Measurements from ENCODE around the gene EHBP1L1. TPM values are rescaled to one million over a fixed set of nuclear protein-coding genes. Genes with fewer than 3 reads are reported as not detected.
A peak's percentile ranks its signal among the peaks of the same experiment; 100 is the strongest.

The EHBP1L1 gene
- 39.7 and 42.6 TPM in 2 replicates for total RNA-seq
- long read RNA-seq: 0 reads

DNA sequence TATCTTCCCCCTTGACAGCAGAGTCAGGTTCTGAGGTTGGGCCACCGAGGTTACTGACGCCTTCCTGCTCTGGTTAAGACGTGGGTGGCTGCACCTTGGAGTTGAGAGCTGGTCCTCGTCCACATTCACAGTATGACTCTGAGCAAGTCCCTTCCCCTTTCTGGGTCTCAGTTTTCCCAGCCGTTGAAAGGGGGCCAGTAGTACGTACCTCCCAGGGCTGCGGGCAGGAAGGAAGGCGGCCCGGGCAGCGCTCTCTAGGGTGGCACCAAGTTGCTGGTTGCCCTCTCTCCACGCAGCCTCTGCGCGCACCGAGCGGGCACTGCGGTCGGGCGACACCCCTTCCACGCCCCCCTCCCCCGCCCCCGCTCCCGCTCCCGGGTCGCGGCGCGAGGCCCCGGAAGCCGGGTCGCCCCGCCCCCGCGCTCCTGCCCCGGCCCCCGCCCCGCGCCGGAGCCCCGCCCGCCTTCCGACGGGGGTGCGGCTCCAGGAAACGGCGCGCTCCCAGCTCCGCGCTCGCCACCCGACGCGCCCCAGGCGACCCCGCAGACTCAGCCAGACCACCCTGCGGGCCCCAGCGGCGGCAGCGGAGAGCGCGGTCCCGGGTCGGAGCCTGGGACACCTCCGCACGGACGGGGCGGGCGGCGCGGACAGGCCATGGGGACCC lies at the start of gene EHBP1L1:
Gene EHBP1L1, plus strand, starts transcription at position 486 of the 664 bp plus-strand sequence. CDS start 250 bp downstream, outside the sequence.
- Mint-ChIP-seq H3K4me1 (ENCODE audit: unreplicated experiment) (peaks cover 58% of the 10 kb centered on the region), H3K27me3 (ENCODE audit: unreplicated experiment) (no peaks in the 10 kb centered on the region), H3K27ac (ENCODE audit: unreplicated experiment) (peak within 1 kb of the TSS; percentile 89), H3K4me3 (ENCODE audit: unreplicated experiment) (peak within 1 kb of the TSS; percentile 73), H3K36me3 (ENCODE audit: unreplicated experiment) (peaks cover 4% of the 10 kb centered on the region), H3K9me3 (ENCODE audit: unreplicated experiment) (no peaks in the 10 kb centered on the region)
- TF ChIP-seq, protein P1, sequence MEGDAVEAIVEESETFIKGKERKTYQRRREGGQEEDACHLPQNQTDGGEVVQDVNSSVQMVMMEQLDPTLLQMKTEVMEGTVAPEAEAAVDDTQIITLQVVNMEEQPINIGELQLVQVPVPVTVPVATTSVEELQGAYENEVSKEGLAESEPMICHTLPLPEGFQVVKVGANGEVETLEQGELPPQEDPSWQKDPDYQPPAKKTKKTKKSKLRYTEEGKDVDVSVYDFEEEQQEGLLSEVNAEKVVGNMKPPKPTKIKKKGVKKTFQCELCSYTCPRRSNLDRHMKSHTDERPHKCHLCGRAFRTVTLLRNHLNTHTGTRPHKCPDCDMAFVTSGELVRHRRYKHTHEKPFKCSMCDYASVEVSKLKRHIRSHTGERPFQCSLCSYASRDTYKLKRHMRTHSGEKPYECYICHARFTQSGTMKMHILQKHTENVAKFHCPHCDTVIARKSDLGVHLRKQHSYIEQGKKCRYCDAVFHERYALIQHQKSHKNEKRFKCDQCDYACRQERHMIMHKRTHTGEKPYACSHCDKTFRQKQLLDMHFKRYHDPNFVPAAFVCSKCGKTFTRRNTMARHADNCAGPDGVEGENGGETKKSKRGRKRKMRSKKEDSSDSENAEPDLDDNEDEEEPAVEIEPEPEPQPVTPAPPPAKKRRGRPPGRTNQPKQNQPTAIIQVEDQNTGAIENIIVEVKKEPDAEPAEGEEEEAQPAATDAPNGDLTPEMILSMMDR (IDR thresholded peaks at IDR 0.05): no peak
- peak; percentile 86 for DNase-seq (ENCODE audit: extremely low spot score, unreplicated experiment)

DNA sequence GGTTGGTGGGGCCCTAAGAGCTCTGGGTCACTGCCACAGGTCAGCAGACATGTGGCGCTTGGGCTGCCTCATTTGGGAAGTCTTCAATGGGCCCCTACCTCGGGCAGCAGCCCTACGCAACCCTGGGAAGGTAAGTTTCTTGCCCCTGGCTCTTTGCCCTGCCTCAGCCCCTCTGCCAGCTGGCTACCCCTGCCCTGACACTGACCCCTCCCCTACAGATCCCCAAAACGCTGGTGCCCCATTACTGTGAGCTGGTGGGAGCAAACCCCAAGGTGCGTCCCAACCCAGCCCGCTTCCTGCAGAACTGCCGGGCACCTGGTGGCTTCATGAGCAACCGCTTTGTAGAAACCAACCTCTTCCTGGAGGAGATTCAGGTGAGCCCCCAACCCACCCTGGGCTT lies 49.1 kb upstream of the EHBP1L1 start:
- Mint-ChIP-seq H3K4me1 (ENCODE audit: unreplicated experiment) (peaks cover 16% of the 10 kb centered on the region), H3K36me3 (ENCODE audit: unreplicated experiment) (peaks cover 22% of the 10 kb centered on the region), H3K4me3 (ENCODE audit: unreplicated experiment) (peak overlapping the region; percentile 80), H3K27ac (ENCODE audit: unreplicated experiment) (no peak overlapping the region), H3K9me3 (ENCODE audit: unreplicated experiment) (no peaks in the 10 kb centered on the region), H3K27me3 (ENCODE audit: unreplicated experiment) (no peaks in the 10 kb centered on the region)
- DNase-seq (ENCODE audit: extremely low spot score, unreplicated experiment): no peak
- TF ChIP-seq, protein P1 (IDR thresholded peaks at IDR 0.05): no peak

- H3K36me3 Mint-ChIP-seq (ENCODE audit: unreplicated experiment): peaks cover 23% of the 10 kb centered on the region
- no peaks in the 10 kb centered on the region for H3K27me3 Mint-ChIP-seq (ENCODE audit: unreplicated experiment)
- H3K27ac Mint-ChIP-seq (ENCODE audit: unreplicated experiment): no peak overlapping the region
- TF ChIP-seq, protein P1 (IDR thresholded peaks at IDR 0.05): no peak
- no peaks in the 10 kb centered on the region for H3K9me3 Mint-ChIP-seq (ENCODE audit: unreplicated experiment)
- DNase-seq (ENCODE audit: extremely low spot score, unreplicated experiment): no peak
- H3K4me1 Mint-ChIP-seq (ENCODE audit: unreplicated experiment): peaks cover 16% of the 10 kb centered on the region
- no peak overlapping the region for H3K4me3 Mint-ChIP-seq (ENCODE audit: unreplicated experiment)
Observed at GRCh38 chr11:65528819-65529350, 47.0 kb upstream of the EHBP1L1 start.

DNA sequence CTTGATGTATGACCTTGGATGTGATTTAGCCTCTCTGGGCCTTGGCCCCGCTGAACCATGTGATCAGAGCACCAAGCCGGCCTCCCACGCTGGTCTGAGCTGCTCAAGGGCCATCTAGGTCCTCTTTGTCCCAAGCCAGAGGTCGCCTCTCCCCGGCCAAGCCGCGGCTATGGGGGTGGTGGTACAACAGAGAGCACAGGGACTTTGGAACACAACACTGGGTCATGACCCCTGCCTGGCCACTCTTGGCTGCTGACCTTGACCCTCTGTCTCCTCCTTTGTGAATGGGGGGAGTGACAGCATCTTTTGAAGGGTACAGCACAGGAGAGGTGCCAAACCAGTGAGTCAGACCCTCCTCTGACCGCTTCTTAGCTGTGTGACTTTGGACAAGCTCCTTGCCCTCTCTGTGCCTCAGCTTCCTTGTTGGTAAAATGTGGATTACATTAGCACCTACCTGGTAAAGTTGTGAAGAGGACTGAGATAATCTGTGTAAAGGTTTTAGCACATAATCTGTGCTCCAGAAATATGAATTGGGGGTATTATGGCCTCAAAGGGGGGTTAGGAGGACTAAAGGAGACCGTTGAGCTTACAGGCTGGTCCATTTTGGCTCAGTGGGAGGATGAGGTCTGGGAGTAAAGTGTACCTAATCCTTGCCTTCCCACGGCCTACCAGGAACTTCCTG lies 46.2 kb upstream of the EHBP1L1 start:
- DNase-seq (ENCODE audit: extremely low spot score, unreplicated experiment): no peak
- Mint-ChIP-seq H3K27me3 (ENCODE audit: unreplicated experiment) (no peaks in the 10 kb centered on the region), H3K27ac (ENCODE audit: unreplicated experiment) (no peak overlapping the region), H3K36me3 (ENCODE audit: unreplicated experiment) (peaks cover 23% of the 10 kb centered on the region), H3K9me3 (ENCODE audit: unreplicated experiment) (no peaks in the 10 kb centered on the region), H3K4me3 (ENCODE audit: unreplicated experiment) (no peak overlapping the region), H3K4me1 (ENCODE audit: unreplicated experiment) (peaks cover 11% of the 10 kb centered on the region)
- TF ChIP-seq, protein P1 (IDR thresholded peaks at IDR 0.05): no peak

- H3K36me3 Mint-ChIP-seq (ENCODE audit: unreplicated experiment): peaks cover 23% of the 10 kb centered on the region
- H3K4me3 Mint-ChIP-seq (ENCODE audit: unreplicated experiment): no peak overlapping the region
- peaks cover 11% of the 10 kb centered on the region for H3K4me1 Mint-ChIP-seq (ENCODE audit: unreplicated experiment)
- H3K27me3 Mint-ChIP-seq (ENCODE audit: unreplicated experiment): no peaks in the 10 kb centered on the region
- H3K9me3 Mint-ChIP-seq (ENCODE audit: unreplicated experiment): no peaks in the 10 kb centered on the region
- TF ChIP-seq, protein P1 (IDR thresholded peaks at IDR 0.05): peak; percentile 10
- no peak for DNase-seq (ENCODE audit: extremely low spot score, unreplicated experiment)
- H3K27ac Mint-ChIP-seq (ENCODE audit: unreplicated experiment): no peak overlapping the region
Observed at GRCh38 chr11:65530157-65530496, 45.7 kb upstream of the EHBP1L1 start.

All from osteocyte (in vitro differentiated cells).